Liver (tissue), 3 donors: ENCODE measurements around the gene LHPP.

Experiments
- ATF3 ChIP-seq: IDR thresholded peaks from 2 replicates; pipeline ENCODE4 v1.6.1; 2016; ENCODE audit warnings: antibody characterized with exemption
- CTCF ChIP-seq: fragments of 150-350 bp; IDR thresholded peaks from 2 replicates; pipeline ENCODE4 v1.5.1; 2017; ENCODE audit warnings: improper control_type of control experiment, low read depth, low read length; ENCODE audit not compliant: missing input control
- GABPA ChIP-seq, 2 donors: IDR thresholded peaks in 1 of 2; conservative IDR thresholded peaks in 1 of 2; 2 replicates each; pipeline ENCODE4 v1.6.1; 2016; ENCODE audit warnings: antibody characterized with exemption in 2 of 2, mild to moderate bottlenecking in 1 of 2, moderate library complexity in 1 of 2
- HNF4A ChIP-seq, 2 donors: conservative IDR thresholded peaks; 2 replicates each; pipeline ENCODE4 v1.6.1; 2016; ENCODE audit warnings: antibody characterized with exemption in 2 of 2, mild to moderate bottlenecking in 2 of 2
- JUND ChIP-seq, 2 donors: IDR thresholded peaks; 2 replicates each; pipeline ENCODE4 v1.6.1; 2016; ENCODE audit warnings: antibody characterized with exemption in 2 of 2
- MAX ChIP-seq: IDR thresholded peaks from 2 replicates; pipeline ENCODE4 v1.6.1; 2016; ENCODE audit warnings: antibody characterized with exemption
- RAD21 ChIP-seq, 2 donors: IDR thresholded peaks; 2 replicates each; pipeline ENCODE4 v1.6.1; 2016; ENCODE audit warnings: antibody characterized with exemption in 2 of 2, mild to moderate bottlenecking in 2 of 2
- REST ChIP-seq: IDR thresholded peaks from 2 replicates; pipeline ENCODE4 v1.6.1; 2016; ENCODE audit warnings: antibody characterized with exemption, mild to moderate bottlenecking
- SP1 ChIP-seq: IDR thresholded peaks from 2 replicates; pipeline ENCODE4 v1.6.1; 2018; ENCODE audit warnings: antibody characterized with exemption, mild to moderate bottlenecking
- TAF1 ChIP-seq: conservative IDR thresholded peaks from 2 replicates; pipeline ENCODE4 v1.6.1; 2016; ENCODE audit warnings: antibody characterized with exemption, mild to moderate bottlenecking
- YY1 ChIP-seq: IDR thresholded peaks from 2 replicates; pipeline ENCODE4 v1.6.1; 2016; ENCODE audit warnings: antibody characterized with exemption, mild to moderate bottlenecking
- donor health status: healthy.
- donor health status: healthy.

- TF ChIP-seq CTCF (no peak), TAF1 (no peak), GABPA (IDR thresholded peaks at IDR 0.05 in 1 of 2, conservative IDR thresholded peaks at IDR 0.05 in 1 of 2) (no peak), HNF4A (conservative IDR thresholded peaks at IDR 0.05) (no peak), ATF3 (no peak), YY1 (no peak), SP1 (no peak), MAX (no peak), RAD21 (IDR thresholded peaks at IDR 0.05) (no peak), JUND (IDR thresholded peaks at IDR 0.05) (no peak), REST (no peak)
These were observed 64.4 kb downstream of the LHPP start for GRCh38 chr10:124525751-124526600.
